SIG-M5 (cell line): Measurements from ENCODE around the gene MAPK10.
"Not testable (repeated sequence)": the region's sequence is repeated elsewhere in the genome, so short reads cannot be mapped to it uniquely, and the experiment has no call there.

Experiments
- DNase-seq: peaks from one replicate; lab custom pipeline; 2025; lab: John Stamatoyannopoulos, UW

Gene MAPK10

GRCh38 chr4:85968945-85969819 is 390.7 kb downstream of the MAPK10 start:
- no peak for DNase-seq

- no peak for DNase-seq
Measured at GRCh38 chr4:85967872-85968271, 392.0 kb downstream of the MAPK10 start.

DNA sequence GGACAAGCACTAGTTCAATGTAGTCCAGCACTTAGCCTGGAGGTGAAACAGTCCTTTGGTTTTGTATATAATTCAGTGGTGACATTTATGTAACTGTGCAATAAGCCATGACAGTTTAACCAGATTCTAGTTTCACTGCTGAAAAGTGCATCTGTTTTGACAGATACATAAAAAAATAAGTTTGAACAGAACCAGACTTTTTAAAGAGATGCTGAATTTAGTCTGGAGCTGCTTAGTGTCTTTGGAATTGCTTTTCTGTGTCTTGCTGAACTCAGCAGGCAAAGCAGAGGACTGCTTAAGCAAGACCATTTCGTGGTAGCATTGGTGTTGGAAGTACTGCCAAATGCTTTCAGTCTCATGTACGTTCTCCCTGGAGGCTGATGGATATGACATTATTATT is 393.5 kb downstream of the MAPK10 start:
- no peak for DNase-seq

- no peak for DNase-seq
Measured at GRCh38 chr4:85965529-85965928, 394.3 kb downstream of the MAPK10 start.

DNA sequence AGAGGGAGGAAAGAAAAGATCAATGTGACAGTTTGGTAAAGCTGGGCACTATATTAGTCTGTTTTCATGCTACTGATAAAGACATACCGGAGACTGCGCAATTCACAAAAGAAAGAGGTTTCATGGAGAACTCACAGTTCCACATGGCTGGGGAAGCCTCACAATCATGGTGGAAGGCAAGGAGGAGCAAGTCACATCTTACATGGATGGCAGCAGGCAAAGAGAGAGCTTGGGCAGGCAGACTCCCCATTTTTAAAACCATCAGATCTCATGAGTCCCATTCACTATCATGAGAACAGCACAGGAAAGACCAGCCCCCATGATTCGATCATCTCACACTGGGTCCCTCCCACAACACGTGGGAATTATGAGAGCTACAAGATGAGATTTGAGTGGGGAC is 394.8 kb downstream of the MAPK10 start:
- not testable (repeated sequence) for DNase-seq

DNA sequence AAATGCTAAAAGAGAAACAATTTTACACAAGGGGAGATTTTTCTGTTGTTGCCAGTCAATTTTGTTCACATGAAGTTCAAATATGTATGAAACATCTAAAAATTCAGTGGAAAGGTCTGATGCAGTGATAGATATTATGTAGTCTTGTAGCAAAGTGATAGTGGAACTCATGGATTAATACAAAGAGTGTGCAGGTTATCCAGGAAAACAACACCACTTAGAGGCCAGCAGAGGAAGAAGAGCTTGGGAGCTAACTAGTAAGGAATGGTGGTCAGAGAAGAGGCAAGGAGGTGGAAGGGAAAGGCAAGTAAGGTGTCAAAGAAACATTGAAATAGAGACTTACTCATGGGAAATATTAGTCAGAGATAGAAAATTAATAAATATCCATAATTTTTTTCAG is 395.6 kb downstream of the MAPK10 start:
- no peak for DNase-seq

- no peak for DNase-seq
Measured at GRCh38 chr4:85963231-85963630, 396.6 kb downstream of the MAPK10 start.

- DNase-seq, result no peak
Measured at GRCh38 chr4:85961887-85962286, 398.0 kb downstream of the MAPK10 start.

DNA sequence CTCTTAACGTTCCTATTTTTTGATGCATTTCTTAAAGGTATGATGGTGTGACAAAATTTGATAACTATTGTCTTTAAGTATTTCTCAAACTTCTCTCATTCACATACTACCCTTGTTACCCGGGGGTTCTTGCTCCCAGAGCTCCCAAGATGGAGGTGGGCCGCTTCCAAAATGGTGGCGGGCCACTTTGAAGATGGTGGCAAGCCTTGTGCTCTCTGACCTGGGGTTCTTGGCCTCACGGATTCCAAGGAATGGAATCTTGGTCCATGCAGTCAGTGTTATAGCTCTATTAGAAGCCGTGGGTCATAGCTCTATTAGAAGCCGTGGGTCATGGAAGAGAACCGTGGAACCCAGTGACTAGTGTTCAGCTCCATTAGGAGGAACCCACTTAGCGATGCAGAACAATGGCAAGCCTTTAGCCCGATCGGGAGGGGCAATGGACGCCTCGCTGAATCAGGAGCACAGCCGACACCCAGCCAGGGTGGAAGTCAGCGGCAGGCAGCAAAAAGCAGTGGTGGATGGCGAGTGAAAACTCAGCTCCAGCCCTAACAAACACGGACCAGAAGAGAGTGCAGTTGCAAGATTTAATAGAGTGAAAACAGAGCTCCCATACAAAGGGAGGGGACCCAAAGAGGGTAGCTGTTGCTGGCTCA is 403.4 kb downstream of the MAPK10 start:
- DNase-seq, result no peak

GRCh38 chr4:85955620-85956292 is 404.1 kb downstream of the MAPK10 start:
- no peak for DNase-seq

- DNase-seq, result no peak
Measured at GRCh38 chr4:85953651-85954018, 406.2 kb downstream of the MAPK10 start.

- no peak for DNase-seq
Measured at GRCh38 chr4:85952972-85953650, 406.7 kb downstream of the MAPK10 start.

DNA sequence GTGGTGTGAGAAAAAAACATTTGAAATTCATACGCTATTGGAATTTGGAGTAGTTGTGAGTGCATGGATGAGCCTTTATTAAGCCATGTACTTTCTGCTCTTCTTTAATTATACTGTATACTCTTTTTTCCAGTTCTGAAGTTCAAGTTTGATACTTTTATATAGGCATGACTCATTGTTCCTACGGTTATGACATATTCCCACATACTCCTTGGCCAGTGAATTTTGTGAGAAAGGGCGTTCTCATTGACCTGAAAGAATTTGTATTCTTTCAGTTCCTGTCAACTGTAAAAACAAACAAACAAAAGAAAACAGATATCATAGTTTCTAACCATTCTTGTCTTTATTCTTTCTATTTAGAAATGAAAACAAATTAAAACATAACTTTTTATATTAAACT is 407.3 kb downstream of the MAPK10 start:
- DNase-seq, result no peak

GRCh38 chr4:85951099-85951498 is 408.8 kb downstream of the MAPK10 start:
- no peak for DNase-seq

DNA sequence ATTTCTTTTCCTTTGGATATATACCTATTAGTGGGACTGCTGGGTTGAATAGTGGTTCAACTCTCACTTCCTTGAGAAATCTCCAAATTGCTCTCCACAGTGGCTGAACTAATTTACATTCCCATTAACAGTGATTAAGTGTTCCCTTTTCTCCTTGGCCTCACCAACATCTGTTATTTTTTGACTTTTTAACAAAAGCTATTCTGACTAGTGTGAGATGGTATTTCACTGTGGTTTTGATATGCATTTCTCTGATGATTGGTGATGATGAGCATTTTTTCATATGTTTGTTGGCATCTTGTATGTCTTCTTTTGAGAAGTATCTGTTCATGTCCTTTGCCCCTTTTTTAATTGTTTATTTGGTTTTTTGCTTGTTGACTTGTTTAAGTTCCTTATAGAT is 413.0 kb downstream of the MAPK10 start:
- no peak for DNase-seq

GRCh38 chr4:85942107-85942506 is 417.7 kb downstream of the MAPK10 start:
- DNase-seq, result no peak

DNA sequence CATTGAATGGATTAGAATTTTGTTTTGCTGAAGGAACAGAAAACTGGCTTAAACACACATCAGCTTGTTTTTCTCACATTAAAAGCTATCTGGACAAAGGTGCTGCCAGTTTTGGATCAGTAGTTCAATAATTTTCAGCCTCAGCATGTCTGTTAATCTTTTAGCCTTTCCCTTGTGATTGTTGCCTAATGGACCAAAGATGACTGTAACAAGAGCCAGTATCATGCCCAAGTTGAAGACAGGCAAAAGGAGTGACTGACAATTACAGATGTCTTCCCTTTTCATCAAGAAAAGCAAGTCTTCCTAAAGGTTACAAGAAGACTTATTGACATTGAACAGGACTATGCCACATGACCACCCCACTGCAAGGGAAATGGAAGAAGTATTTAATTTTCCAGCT is 419.7 kb downstream of the MAPK10 start:
- no peak for DNase-seq
